ENCODE results near the gene NINJ1.
A peak's percentile ranks its signal among the peaks of the same experiment; 100 is the strongest.

Gene NINJ1

GRCh38 chr9:93092251-93092991 is 41.6 kb downstream of the NINJ1 start:
- H3K27me3 ChIP-seq (ENCODE audit: low read depth): no peaks in the 10 kb centered on the region
- no peaks in the 10 kb centered on the region for H3K9me3 ChIP-seq
- DNase-seq (ENCODE audit: low spot score in 2 of 2): peak in 1 of 2 experiments; percentile 4
- in situ Hi-C loops (cut with MboI; ENCODE audit: low sequenced_read_pairs): no loop called here
- no peaks in the 10 kb centered on the region; the same call in 1 of the 2 replicates for H3K36me3 ChIP-seq (replicated peaks)
- H3K4me1 ChIP-seq: peaks cover 10% of the 10 kb centered on the region
- H3K4me3 ChIP-seq: no peak overlapping the region

GRCh38 chr9:93091453-93092081 is 42.5 kb downstream of the NINJ1 start:
- H3K27me3 ChIP-seq (ENCODE audit: low read depth): no peaks in the 10 kb centered on the region
- H3K4me3 ChIP-seq: no peak overlapping the region
- no peak for DNase-seq (ENCODE audit: low spot score in 2 of 2)
- in situ Hi-C loops (cut with MboI; ENCODE audit: low sequenced_read_pairs): no loop called here
- peaks cover 4% of the 10 kb centered on the region; the same call in 1 of the 2 replicates for H3K4me1 ChIP-seq
- H3K36me3 ChIP-seq (replicated peaks): no peaks in the 10 kb centered on the region; the same call in 1 of the 2 replicates
- H3K9me3 ChIP-seq: no peaks in the 10 kb centered on the region

- in situ Hi-C loops (cut with MboI; ENCODE audit: low sequenced_read_pairs): no loop called here
- H3K4me1 ChIP-seq: peaks cover 4% of the 10 kb centered on the region; the same call in 1 of the 2 replicates
These were observed 43.0 kb downstream of the NINJ1 start for GRCh38 chr9:93091056-93091452.

GRCh38 chr9:93090091-93090655 is 43.9 kb downstream of the NINJ1 start:
- in situ Hi-C loops (cut with MboI; ENCODE audit: low sequenced_read_pairs): no loop called here
- H3K27me3 ChIP-seq (ENCODE audit: low read depth): no peaks in the 10 kb centered on the region
- H3K36me3 ChIP-seq (replicated peaks): no peaks in the 10 kb centered on the region
- H3K4me1 ChIP-seq: peaks cover 4% of the 10 kb centered on the region; the same call in 1 of the 2 replicates
- H3K4me3 ChIP-seq: no peak overlapping the region
- DNase-seq (ENCODE audit: low spot score in 2 of 2): no peak
- no peaks in the 10 kb centered on the region for H3K9me3 ChIP-seq

More at GRCh38 chr9:93091056-93091452, 43.0 kb downstream of the NINJ1 start:
- Histone ChIP-seq H3K27me3 (ENCODE audit: low read depth) (no peaks in the 10 kb centered on the region), H3K36me3 (replicated peaks) (no peaks in the 10 kb centered on the region), H3K4me3 (no peak overlapping the region), H3K9me3 (no peaks in the 10 kb centered on the region)
- DNase-seq (ENCODE audit: low spot score in 2 of 2): no peak

- no peaks in the 10 kb centered on the region for H3K36me3 ChIP-seq (replicated peaks)
- DNase-seq (ENCODE audit: low spot score in 2 of 2): no peak
- no peaks in the 10 kb centered on the region for H3K9me3 ChIP-seq
- no peaks in the 10 kb centered on the region for H3K27me3 ChIP-seq (ENCODE audit: low read depth)
- in situ Hi-C loops (cut with MboI; ENCODE audit: low sequenced_read_pairs): no loop called here
- H3K4me3 ChIP-seq: no peak overlapping the region
- no peaks in the 10 kb centered on the region for H3K4me1 ChIP-seq
These were observed 44.5 kb downstream of the NINJ1 start for GRCh38 chr9:93089481-93089991.

GRCh38 chr9:93089024-93089423 is 45.0 kb downstream of the NINJ1 start:
- no peak for DNase-seq (ENCODE audit: low spot score in 2 of 2)
- Histone ChIP-seq H3K27me3 (ENCODE audit: low read depth) (no peaks in the 10 kb centered on the region), H3K4me3 (no peak overlapping the region), H3K36me3 (replicated peaks) (no peaks in the 10 kb centered on the region), H3K9me3 (no peaks in the 10 kb centered on the region), H3K4me1 (no peaks in the 10 kb centered on the region)
- in situ Hi-C loops (cut with MboI; ENCODE audit: low sequenced_read_pairs): no loop called here

GRCh38 chr9:93088656-93089015 is 45.4 kb downstream of the NINJ1 start:
- Histone ChIP-seq H3K4me1 (no peaks in the 10 kb centered on the region), H3K36me3 (replicated peaks) (no peaks in the 10 kb centered on the region), H3K27me3 (ENCODE audit: low read depth) (no peaks in the 10 kb centered on the region), H3K9me3 (no peaks in the 10 kb centered on the region), H3K4me3 (no peak overlapping the region)
- no peak for DNase-seq (ENCODE audit: low spot score in 2 of 2)
- in situ Hi-C loops (cut with MboI; ENCODE audit: low sequenced_read_pairs): no loop called here

GRCh38 chr9:93087971-93088655 is 45.9 kb downstream of the NINJ1 start:
- Histone ChIP-seq H3K27me3 (ENCODE audit: low read depth) (no peaks in the 10 kb centered on the region), H3K36me3 (replicated peaks) (no peaks in the 10 kb centered on the region), H3K4me3 (no peak overlapping the region), H3K4me1 (no peaks in the 10 kb centered on the region), H3K9me3 (no peaks in the 10 kb centered on the region)
- in situ Hi-C loops (cut with MboI; ENCODE audit: low sequenced_read_pairs): no loop called here
- no peak for DNase-seq (ENCODE audit: low spot score in 2 of 2)

- no peaks in the 10 kb centered on the region for H3K9me3 ChIP-seq
- H3K4me1 ChIP-seq: no peaks in the 10 kb centered on the region
- no peak overlapping the region for H3K4me3 ChIP-seq
- in situ Hi-C loops (cut with MboI; ENCODE audit: low sequenced_read_pairs): no loop called here
- no peak for DNase-seq (ENCODE audit: low spot score in 2 of 2)
- H3K36me3 ChIP-seq (replicated peaks): no peaks in the 10 kb centered on the region
- H3K27me3 ChIP-seq (ENCODE audit: low read depth): no peaks in the 10 kb centered on the region
These were observed 47.4 kb downstream of the NINJ1 start for GRCh38 chr9:93086447-93087224.

GRCh38 chr9:93085676-93086075 is 48.4 kb downstream of the NINJ1 start:
- H3K36me3 ChIP-seq (replicated peaks): no peaks in the 10 kb centered on the region
- no peak for DNase-seq (ENCODE audit: low spot score in 2 of 2)
- H3K27me3 ChIP-seq (ENCODE audit: low read depth): no peaks in the 10 kb centered on the region
- in situ Hi-C loops (cut with MboI; ENCODE audit: low sequenced_read_pairs): no loop called here
- no peak overlapping the region for H3K4me3 ChIP-seq
- no peaks in the 10 kb centered on the region for H3K9me3 ChIP-seq
- H3K4me1 ChIP-seq: no peaks in the 10 kb centered on the region

- in situ Hi-C loops (cut with MboI; ENCODE audit: low sequenced_read_pairs): no loop called here
- no peak for DNase-seq (ENCODE audit: low spot score in 2 of 2)
- H3K36me3 ChIP-seq (replicated peaks): no peaks in the 10 kb centered on the region
These were observed 49.6 kb downstream of the NINJ1 start for GRCh38 chr9:93084471-93084881.

GRCh38 chr9:93083592-93084470 is 50.2 kb downstream of the NINJ1 start:
- H3K4me1 ChIP-seq: no peaks in the 10 kb centered on the region
- H3K9me3 ChIP-seq: no peaks in the 10 kb centered on the region
- no peaks in the 10 kb centered on the region for H3K36me3 ChIP-seq (replicated peaks)
- no peak overlapping the region for H3K4me3 ChIP-seq
- in situ Hi-C loops (cut with MboI; ENCODE audit: low sequenced_read_pairs): no loop called here
- DNase-seq (ENCODE audit: low spot score in 2 of 2): no peak
- no peaks in the 10 kb centered on the region for H3K27me3 ChIP-seq (ENCODE audit: low read depth)

More at GRCh38 chr9:93084471-93084881, 49.6 kb downstream of the NINJ1 start:
- H3K9me3 ChIP-seq: no peaks in the 10 kb centered on the region
- H3K27me3 ChIP-seq (ENCODE audit: low read depth): no peaks in the 10 kb centered on the region
- no peaks in the 10 kb centered on the region for H3K4me1 ChIP-seq
- H3K4me3 ChIP-seq: no peak overlapping the region

All from HAP-1 (cell line).